ENCODE results near the gene SFI1.

The SFI1 gene

GRCh38 chr22:31613904-31614296 is 117.6 kb downstream of the SFI1 start:
- DNase-seq, result no peak
- Histone ChIP-seq H3K27ac (ENCODE audit: insufficient read depth, low read length, poor library complexity, severe bottlenecking) (no peak overlapping the region), H3K36me3 (ENCODE audit: control insufficient read depth, insufficient read depth, low read length) (peaks cover 52% of the 10 kb centered on the region), H3K27me3 (replicated peaks; ENCODE audit: control insufficient read depth, insufficient read depth, low read length, poor library complexity, severe bottlenecking) (no peaks in the 10 kb centered on the region), H3K9me3 (ENCODE audit: control insufficient read depth, low read length) (no peaks in the 10 kb centered on the region), H3K4me1 (ENCODE audit: control insufficient read depth, insufficient read depth, low read length, poor library complexity, severe bottlenecking) (no peaks in the 10 kb centered on the region), H3K4me3 (ENCODE audit: insufficient read depth, low read depth, low read length, poor library complexity, severe bottlenecking) (no peak overlapping the region)

- Histone ChIP-seq H3K27ac (ENCODE audit: insufficient read depth, low read length, poor library complexity, severe bottlenecking) (peak overlapping the region; percentile 11), H3K36me3 (ENCODE audit: control insufficient read depth, insufficient read depth, low read length) (peaks cover 57% of the 10 kb centered on the region)
- DNase-seq, result no peak
Observed at GRCh38 chr22:31614781-31615490, 118.6 kb downstream of the SFI1 start.

GRCh38 chr22:31615491-31615860 is 119.1 kb downstream of the SFI1 start:
- peaks cover 57% of the 10 kb centered on the region for H3K36me3 ChIP-seq (ENCODE audit: control insufficient read depth, insufficient read depth, low read length)

More at GRCh38 chr22:31614781-31615490, 118.6 kb downstream of the SFI1 start:
- H3K9me3 ChIP-seq (ENCODE audit: control insufficient read depth, low read length), result no peaks in the 10 kb centered on the region
- no peaks in the 10 kb centered on the region for H3K27me3 ChIP-seq (replicated peaks; ENCODE audit: control insufficient read depth, insufficient read depth, low read length, poor library complexity, severe bottlenecking)
- no peaks in the 10 kb centered on the region for H3K4me1 ChIP-seq (ENCODE audit: control insufficient read depth, insufficient read depth, low read length, poor library complexity, severe bottlenecking)
- H3K4me3 ChIP-seq (ENCODE audit: insufficient read depth, low read depth, low read length, poor library complexity, severe bottlenecking), result no peak overlapping the region

GRCh38 chr22:31615940-31616314 is 119.6 kb downstream of the SFI1 start:
- Histone ChIP-seq H3K36me3 (ENCODE audit: control insufficient read depth, insufficient read depth, low read length) (peaks cover 57% of the 10 kb centered on the region), H3K27ac (ENCODE audit: insufficient read depth, low read length, poor library complexity, severe bottlenecking) (peak overlapping the region; percentile 9)
- DNase-seq, result no peak

More at GRCh38 chr22:31615491-31615860, 119.1 kb downstream of the SFI1 start:
- Histone ChIP-seq H3K9me3 (ENCODE audit: control insufficient read depth, low read length) (no peaks in the 10 kb centered on the region), H3K4me3 (ENCODE audit: insufficient read depth, low read depth, low read length, poor library complexity, severe bottlenecking) (no peak overlapping the region), H3K27me3 (replicated peaks; ENCODE audit: control insufficient read depth, insufficient read depth, low read length, poor library complexity, severe bottlenecking) (no peaks in the 10 kb centered on the region), H3K27ac (ENCODE audit: insufficient read depth, low read length, poor library complexity, severe bottlenecking) (no peak overlapping the region), H3K4me1 (ENCODE audit: control insufficient read depth, insufficient read depth, low read length, poor library complexity, severe bottlenecking) (no peaks in the 10 kb centered on the region)
- no peak for DNase-seq

GRCh38 chr22:31616315-31616980 is 120.1 kb downstream of the SFI1 start:
- H3K27ac ChIP-seq (ENCODE audit: insufficient read depth, low read length, poor library complexity, severe bottlenecking), result peak overlapping the region; percentile 9
- no peak for DNase-seq

More at GRCh38 chr22:31615940-31616314, 119.6 kb downstream of the SFI1 start:
- Histone ChIP-seq H3K4me1 (ENCODE audit: control insufficient read depth, insufficient read depth, low read length, poor library complexity, severe bottlenecking) (no peaks in the 10 kb centered on the region), H3K9me3 (ENCODE audit: control insufficient read depth, low read length) (no peaks in the 10 kb centered on the region), H3K27me3 (replicated peaks; ENCODE audit: control insufficient read depth, insufficient read depth, low read length, poor library complexity, severe bottlenecking) (no peaks in the 10 kb centered on the region), H3K4me3 (ENCODE audit: insufficient read depth, low read depth, low read length, poor library complexity, severe bottlenecking) (no peak overlapping the region)

GRCh38 chr22:31618057-31618456 is 121.7 kb downstream of the SFI1 start:
- Histone ChIP-seq H3K4me1 (ENCODE audit: control insufficient read depth, insufficient read depth, low read length, poor library complexity, severe bottlenecking) (no peaks in the 10 kb centered on the region), H3K4me3 (ENCODE audit: insufficient read depth, low read depth, low read length, poor library complexity, severe bottlenecking) (no peak overlapping the region), H3K27me3 (replicated peaks; ENCODE audit: control insufficient read depth, insufficient read depth, low read length, poor library complexity, severe bottlenecking) (no peaks in the 10 kb centered on the region), H3K9me3 (ENCODE audit: control insufficient read depth, low read length) (no peaks in the 10 kb centered on the region), H3K36me3 (ENCODE audit: control insufficient read depth, insufficient read depth, low read length) (peaks cover 46% of the 10 kb centered on the region), H3K27ac (ENCODE audit: insufficient read depth, low read length, poor library complexity, severe bottlenecking) (no peak overlapping the region)
- DNase-seq, result no peak

More at GRCh38 chr22:31616315-31616980, 120.1 kb downstream of the SFI1 start:
- H3K36me3 ChIP-seq (ENCODE audit: control insufficient read depth, insufficient read depth, low read length), result peaks cover 56% of the 10 kb centered on the region
- H3K9me3 ChIP-seq (ENCODE audit: control insufficient read depth, low read length), result no peaks in the 10 kb centered on the region
- H3K27me3 ChIP-seq (replicated peaks; ENCODE audit: control insufficient read depth, insufficient read depth, low read length, poor library complexity, severe bottlenecking), result no peaks in the 10 kb centered on the region
- H3K4me1 ChIP-seq (ENCODE audit: control insufficient read depth, insufficient read depth, low read length, poor library complexity, severe bottlenecking), result no peaks in the 10 kb centered on the region
- no peak overlapping the region for H3K4me3 ChIP-seq (ENCODE audit: insufficient read depth, low read depth, low read length, poor library complexity, severe bottlenecking)

GRCh38 chr22:31618471-31619176 is 122.3 kb downstream of the SFI1 start:
- H3K27me3 ChIP-seq (replicated peaks; ENCODE audit: control insufficient read depth, insufficient read depth, low read length, poor library complexity, severe bottlenecking), result no peaks in the 10 kb centered on the region
- no peak for DNase-seq
- no peak overlapping the region for H3K4me3 ChIP-seq (ENCODE audit: insufficient read depth, low read depth, low read length, poor library complexity, severe bottlenecking)
- no peaks in the 10 kb centered on the region for H3K4me1 ChIP-seq (ENCODE audit: control insufficient read depth, insufficient read depth, low read length, poor library complexity, severe bottlenecking)
- H3K36me3 ChIP-seq (ENCODE audit: control insufficient read depth, insufficient read depth, low read length), result peaks cover 46% of the 10 kb centered on the region
- no peak overlapping the region for H3K27ac ChIP-seq (ENCODE audit: insufficient read depth, low read length, poor library complexity, severe bottlenecking)
- H3K9me3 ChIP-seq (ENCODE audit: control insufficient read depth, low read length), result no peaks in the 10 kb centered on the region

GRCh38 chr22:31619611-31620300 is 123.4 kb downstream of the SFI1 start:
- no peaks in the 10 kb centered on the region for H3K9me3 ChIP-seq (ENCODE audit: control insufficient read depth, low read length)

GRCh38 chr22:31620756-31621480 is 124.6 kb downstream of the SFI1 start:
- no peaks in the 10 kb centered on the region for H3K27me3 ChIP-seq (replicated peaks; ENCODE audit: control insufficient read depth, insufficient read depth, low read length, poor library complexity, severe bottlenecking)
- no peaks in the 10 kb centered on the region for H3K4me1 ChIP-seq (ENCODE audit: control insufficient read depth, insufficient read depth, low read length, poor library complexity, severe bottlenecking)
- no peak overlapping the region for H3K4me3 ChIP-seq (ENCODE audit: insufficient read depth, low read depth, low read length, poor library complexity, severe bottlenecking)
- H3K27ac ChIP-seq (ENCODE audit: insufficient read depth, low read length, poor library complexity, severe bottlenecking), result no peak overlapping the region
- no peak for DNase-seq
- no peaks in the 10 kb centered on the region for H3K9me3 ChIP-seq (ENCODE audit: control insufficient read depth, low read length)
- peaks cover 46% of the 10 kb centered on the region for H3K36me3 ChIP-seq (ENCODE audit: control insufficient read depth, insufficient read depth, low read length)

More at GRCh38 chr22:31619611-31620300, 123.4 kb downstream of the SFI1 start:
- peaks cover 46% of the 10 kb centered on the region for H3K36me3 ChIP-seq (ENCODE audit: control insufficient read depth, insufficient read depth, low read length)
- no peak overlapping the region for H3K4me3 ChIP-seq (ENCODE audit: insufficient read depth, low read depth, low read length, poor library complexity, severe bottlenecking)
- H3K27ac ChIP-seq (ENCODE audit: insufficient read depth, low read length, poor library complexity, severe bottlenecking), result no peak overlapping the region
- no peak for DNase-seq
- H3K27me3 ChIP-seq (replicated peaks; ENCODE audit: control insufficient read depth, insufficient read depth, low read length, poor library complexity, severe bottlenecking), result no peaks in the 10 kb centered on the region
- no peaks in the 10 kb centered on the region for H3K4me1 ChIP-seq (ENCODE audit: control insufficient read depth, insufficient read depth, low read length, poor library complexity, severe bottlenecking)

Data from effector memory CD4-positive, alpha-beta T cell (primary cell).